ENCODE results near the gene AADAC. TPM values are rescaled to one million over a fixed set of nuclear protein-coding genes. Genes with fewer than 3 reads are reported as not detected.
"Not testable (repeated sequence)": the region's sequence is repeated elsewhere in the genome, so short reads cannot be mapped to it uniquely, and the experiment has no call there.

Gene AADAC
- total and polyA plus RNA-seq, 8 donors: 0.62 to 7.2 (median 0.92) TPM

- intact Hi-C loops (cut with DNase I): no loop called here
- TF ChIP-seq CTCF (IDR thresholded peaks at IDR 0.05): no peak
Observed at GRCh38 chr3:151839313-151839631, 25.4 kb downstream of the AADAC start.

GRCh38 chr3:151841801-151842200, 27.9 kb downstream of the AADAC start:
- no peak for TF ChIP-seq CTCF (IDR thresholded peaks at IDR 0.05)
- DNase-seq: no peak
- H3K36me3 ChIP-seq: peaks cover 0 to 3% of the 10 kb centered on the region in 2 donors
- H3K4me1 ChIP-seq: peaks cover 0 to 8% of the 10 kb centered on the region in 2 donors
- H3K4me3 ChIP-seq: no peak overlapping the region
- no peak for ATAC-seq
- no peak overlapping the region for H3K27ac ChIP-seq
- no peaks in the 10 kb centered on the region for H3K27me3 ChIP-seq
- H3K9me3 ChIP-seq: no peaks in the 10 kb centered on the region
- intact Hi-C loops (cut with DNase I): loop anchor here in 1 of 2 donors (10.0 kb wide), 1 partner anchor 407 kb away; no protein-coding TSS in a partner anchor

More at GRCh38 chr3:151839313-151839631, 25.4 kb downstream of the AADAC start:
- H3K27me3 ChIP-seq: no peaks in the 10 kb centered on the region
- H3K4me3 ChIP-seq: no peak overlapping the region
- DNase-seq: no peak
- peaks cover 0 to 10% of the 10 kb centered on the region in 2 donors for H3K4me1 ChIP-seq
- no peak for ATAC-seq
- H3K27ac ChIP-seq: no peak overlapping the region
- peaks cover 0 to 3% of the 10 kb centered on the region in 2 donors for H3K36me3 ChIP-seq
- no peaks in the 10 kb centered on the region for H3K9me3 ChIP-seq

GRCh38 chr3:151843275-151843674, 29.4 kb downstream of the AADAC start:
- Histone ChIP-seq H3K4me1 (peaks cover 0 to 4% of the 10 kb centered on the region in 2 donors), H3K27me3 (no peaks in the 10 kb centered on the region), H3K4me3 (no peak overlapping the region), H3K9me3 (no peaks in the 10 kb centered on the region), H3K36me3 (peaks cover 0 to 3% of the 10 kb centered on the region in 2 donors), H3K27ac (no peak overlapping the region)
- intact Hi-C loops (cut with DNase I): loop anchor here in 1 of 2 donors (10.0 kb wide), 1 partner anchor 408 kb away; no protein-coding TSS in a partner anchor
- no peak for DNase-seq
- ATAC-seq: no peak
- TF ChIP-seq CTCF (IDR thresholded peaks at IDR 0.05): no peak

GRCh38 chr3:151845306-151845905, 31.5 kb downstream of the AADAC start:
- Histone ChIP-seq H3K4me1 (no peaks in the 10 kb centered on the region), H3K27ac (no peak overlapping the region), H3K27me3 (no peaks in the 10 kb centered on the region), H3K36me3 (peaks cover 0 to 3% of the 10 kb centered on the region in 2 donors), H3K9me3 (peaks cover 0 to 10% of the 10 kb centered on the region in 2 donors), H3K4me3 (no peak overlapping the region)
- no peak for TF ChIP-seq CTCF (IDR thresholded peaks at IDR 0.05)
- ATAC-seq (no peak), DNase-seq (no peak)
- intact Hi-C loops (cut with DNase I): loop anchor here in 1 of 2 donors (10.0 kb wide), 1 partner anchor 411 kb away; no protein-coding TSS in a partner anchor

GRCh38 chr3:151850065-151850464, 36.1 kb downstream of the AADAC start:
- H3K27me3 ChIP-seq; H3K4me1 ChIP-seq; DNase-seq; H3K36me3 ChIP-seq; ATAC-seq; intact Hi-C loops (cut with DNase I); H3K4me3 ChIP-seq; H3K27ac ChIP-seq: not testable (repeated sequence)
- H3K9me3 ChIP-seq: peaks cover 0 to 15% of the 10 kb centered on the region in 2 donors
